Measurements from ENCODE around the gene BAZ1B.
"Not testable (repeated sequence)": the region's sequence is repeated elsewhere in the genome, so short reads cannot be mapped to it uniquely, and the experiment has no call there.

Gene BAZ1B

DNA sequence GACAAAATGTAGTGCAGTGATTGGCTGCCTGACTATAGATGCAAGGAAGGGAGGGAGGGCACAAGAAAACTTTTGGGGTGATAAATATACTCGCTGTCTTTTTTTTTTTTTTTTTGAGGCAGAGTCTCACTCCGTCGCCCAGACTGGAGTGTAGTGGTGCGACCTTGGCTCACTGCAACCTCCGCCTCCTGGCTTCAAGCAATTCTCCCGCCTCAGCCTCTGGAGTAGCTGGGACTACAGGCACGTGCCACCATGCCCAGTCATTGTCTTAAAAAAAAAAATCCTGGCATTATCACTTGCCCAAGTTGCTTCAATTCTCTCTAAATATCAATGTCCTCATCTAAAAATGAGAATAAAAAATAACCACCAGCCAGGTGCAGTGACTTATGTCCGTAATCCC, 96.1 kb downstream of the BAZ1B start:
- DNase-seq (ENCODE audit: low spot score) = no peak

DNA sequence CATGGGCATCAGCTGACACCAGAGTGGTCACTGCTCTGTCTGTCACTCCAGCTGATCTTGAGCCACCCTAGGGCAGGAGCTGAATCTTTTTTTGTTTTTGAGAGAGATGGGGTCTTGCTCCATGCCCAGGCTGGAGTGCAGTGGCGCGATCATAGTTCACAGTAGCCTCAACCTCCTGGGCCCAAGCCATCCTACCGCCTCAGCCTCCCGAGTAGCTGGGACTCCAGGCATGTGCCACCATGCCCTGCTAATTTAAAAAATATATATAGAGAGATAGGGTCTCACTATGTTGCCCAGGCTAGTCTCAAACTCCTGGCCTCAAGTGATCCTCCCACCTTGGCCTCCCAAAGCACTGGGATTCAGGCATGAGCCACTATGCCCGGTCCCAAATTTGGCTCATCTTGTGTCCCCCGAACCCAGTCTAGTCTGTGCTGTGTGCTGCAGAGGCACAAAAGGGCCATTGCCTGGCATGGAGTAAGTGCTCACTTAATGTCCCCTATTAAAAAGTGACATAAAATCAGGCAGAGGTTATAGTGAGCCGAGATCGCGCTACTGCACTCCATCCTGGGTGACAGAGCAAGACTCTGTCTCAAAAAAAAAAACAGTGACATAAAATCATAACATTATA, 96.6 kb downstream of the BAZ1B start:
- DNase-seq (ENCODE audit: low spot score) = no peak

DNA sequence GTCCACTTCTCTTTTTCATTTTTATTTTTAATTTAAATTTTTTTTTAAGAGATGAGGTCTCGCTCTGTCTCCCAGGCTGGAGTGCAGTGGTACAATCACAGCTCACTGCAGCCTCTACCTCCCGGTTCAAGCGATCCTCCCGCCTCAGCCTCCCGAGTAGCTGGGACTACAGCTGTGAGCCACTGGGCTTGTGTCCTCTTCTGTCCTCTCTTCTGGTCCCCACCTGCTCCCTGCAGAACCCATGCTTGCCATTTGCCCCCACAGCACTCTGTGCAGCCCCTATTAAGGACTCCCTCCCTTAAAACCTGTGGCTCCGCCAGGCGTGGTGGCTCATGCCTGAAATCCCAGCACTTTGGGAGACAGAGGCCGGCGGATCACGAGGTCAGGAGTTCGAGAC, 97.6 kb downstream of the BAZ1B start:
- no peak for DNase-seq (ENCODE audit: low spot score)

DNA sequence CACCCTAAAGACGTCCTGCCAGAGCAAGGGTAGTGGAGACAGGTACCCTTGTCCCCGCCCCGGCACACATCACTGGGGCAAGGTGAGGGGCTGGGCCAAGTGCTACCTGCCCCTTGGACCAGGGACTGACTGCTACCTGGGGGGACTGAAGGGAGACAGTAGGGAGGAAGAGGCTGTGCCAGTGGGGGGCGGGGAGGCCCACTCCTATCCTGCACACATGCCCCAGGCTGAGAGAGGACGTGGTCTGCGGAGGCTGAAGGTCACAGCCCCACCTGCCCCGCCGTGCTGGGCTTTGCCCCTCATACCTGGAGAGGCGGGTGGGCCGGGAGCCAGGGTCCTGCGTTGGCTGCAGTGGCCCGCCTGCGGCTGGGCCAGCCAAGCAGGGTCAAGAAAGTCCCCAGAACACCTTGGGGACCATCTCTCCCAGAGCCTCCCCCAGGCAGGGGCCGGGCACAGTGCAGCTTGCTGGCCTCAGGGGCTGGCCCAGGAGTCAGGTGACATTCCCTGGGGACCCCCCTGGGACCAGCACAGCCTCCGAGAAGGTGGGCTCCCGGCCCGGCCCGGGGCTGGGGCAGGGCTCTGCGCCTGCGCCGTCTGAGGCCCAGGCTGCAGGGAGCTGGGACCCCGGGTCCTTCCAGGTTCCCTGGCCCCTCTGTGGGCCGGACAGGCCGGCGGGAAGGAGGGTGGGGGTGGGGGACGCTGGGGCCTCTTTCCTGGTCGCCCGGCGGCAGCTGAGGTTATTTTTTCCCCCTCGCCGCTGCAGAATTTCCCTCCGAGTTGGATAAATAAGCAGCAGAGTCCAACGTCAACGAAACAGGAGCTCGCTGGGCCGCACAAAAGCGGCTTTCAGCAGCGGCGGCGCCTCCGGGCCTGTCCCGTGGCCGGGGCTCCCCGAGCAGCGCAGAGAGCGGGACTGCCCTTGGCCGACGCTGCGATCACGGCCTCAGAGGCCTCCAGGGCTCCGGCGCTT, 98.3 kb downstream of the BAZ1B start:
- DNase-seq (ENCODE audit: low spot score) = peak; percentile 62

DNA sequence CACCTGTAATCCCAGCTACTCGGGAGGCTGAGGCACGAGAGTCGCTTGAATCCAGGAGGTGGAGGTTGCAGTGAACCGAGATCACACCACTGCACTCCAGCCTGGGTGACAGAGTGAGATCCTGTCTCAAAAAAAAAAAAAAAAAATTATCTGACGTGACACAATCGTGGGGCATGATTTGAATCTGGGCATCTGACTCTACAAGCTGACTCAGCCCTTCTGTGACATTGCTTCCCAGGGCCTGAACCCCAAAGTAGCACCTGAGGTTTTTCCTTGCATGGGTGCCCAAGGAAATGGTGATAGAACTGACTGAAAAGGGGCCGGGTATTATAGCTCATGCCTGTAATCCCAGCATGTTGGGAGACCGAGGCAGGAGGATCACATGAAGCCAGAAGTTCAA, 101.5 kb downstream of the BAZ1B start:
- not testable (repeated sequence) for DNase-seq (ENCODE audit: low spot score)

DNA sequence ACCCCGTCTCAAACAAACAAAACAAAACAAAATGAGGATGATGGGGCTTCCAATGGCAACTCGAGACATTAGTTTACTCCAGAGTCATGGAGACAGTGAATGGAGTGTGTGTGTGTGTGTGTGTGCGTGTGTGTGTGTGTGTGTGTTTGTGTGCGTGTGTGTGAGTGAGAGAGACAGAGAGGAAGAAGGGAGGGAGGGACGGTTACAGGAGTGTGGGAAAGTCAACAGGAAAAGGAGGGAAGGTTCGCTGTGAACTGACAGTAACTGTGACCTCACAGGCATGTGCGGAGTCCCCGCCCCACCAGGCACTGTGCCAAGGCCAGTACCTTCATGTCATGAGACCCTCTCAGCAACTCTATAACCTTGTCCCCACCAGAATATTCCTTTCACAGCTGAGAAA, 102.1 kb downstream of the BAZ1B start:
- DNase-seq (ENCODE audit: low spot score) = not testable (repeated sequence)

DNA sequence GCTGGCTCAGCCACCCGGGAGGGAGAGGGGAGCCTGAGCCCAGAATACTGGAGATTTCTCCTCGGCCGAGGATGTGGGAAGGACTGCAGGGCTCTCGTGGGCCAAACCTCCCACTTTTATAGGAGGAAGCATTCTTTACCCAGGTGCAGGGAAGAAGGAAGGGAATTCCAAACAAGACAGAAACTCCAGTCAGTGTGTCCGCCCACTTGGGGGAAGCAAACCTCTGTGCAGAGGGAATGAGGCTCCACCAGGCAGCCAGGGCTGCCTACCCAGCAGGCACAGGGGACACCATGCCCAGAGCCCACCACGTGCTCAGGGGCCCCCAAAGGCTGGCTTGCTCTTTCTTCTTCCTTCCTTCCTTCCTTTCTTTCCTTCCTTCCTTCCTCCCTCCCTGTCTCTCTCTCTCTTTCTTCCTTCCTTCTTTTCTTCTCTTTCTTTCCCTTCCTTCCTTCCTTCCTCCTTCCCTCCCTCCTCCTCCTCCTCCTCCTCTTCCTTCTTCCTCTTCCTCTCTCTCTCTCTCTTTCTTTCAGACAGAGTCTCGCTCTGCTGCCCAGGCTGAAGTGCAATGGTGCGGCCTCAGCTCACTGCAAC, 103.9 kb downstream of the BAZ1B start:
- DNase-seq (ENCODE audit: low spot score) = peak; percentile 7

DNA sequence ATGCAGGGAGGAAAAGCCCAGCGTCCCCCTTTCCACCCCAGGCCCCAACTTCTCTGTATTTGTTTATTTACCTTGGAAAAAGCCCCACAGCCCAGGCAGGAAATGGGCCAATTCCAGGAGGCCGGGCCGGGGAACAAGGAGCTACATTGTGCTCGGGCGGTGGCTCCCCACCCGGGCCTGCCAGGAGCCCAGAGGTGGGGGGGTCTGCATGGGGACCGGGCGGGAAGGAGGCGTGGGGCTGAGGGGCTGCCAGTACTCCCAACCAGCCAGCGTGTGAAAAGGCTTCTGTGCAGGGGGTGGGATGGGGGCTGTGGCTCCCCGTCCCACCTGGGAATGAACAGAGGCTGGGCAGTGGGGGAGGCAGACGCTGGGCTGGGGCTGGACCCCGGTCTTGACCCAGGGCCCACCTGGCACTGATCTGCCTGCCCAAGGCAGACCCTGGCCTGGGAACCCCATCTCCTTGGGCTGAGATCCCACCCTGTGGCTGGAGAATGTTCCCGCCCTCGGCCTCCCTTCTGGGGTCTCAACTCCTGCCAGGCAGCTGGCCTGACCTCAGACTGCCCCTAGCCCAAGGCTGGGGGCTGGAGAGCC, 111.5 kb downstream of the BAZ1B start:
- not testable (repeated sequence) for DNase-seq (ENCODE audit: low spot score)

DNA sequence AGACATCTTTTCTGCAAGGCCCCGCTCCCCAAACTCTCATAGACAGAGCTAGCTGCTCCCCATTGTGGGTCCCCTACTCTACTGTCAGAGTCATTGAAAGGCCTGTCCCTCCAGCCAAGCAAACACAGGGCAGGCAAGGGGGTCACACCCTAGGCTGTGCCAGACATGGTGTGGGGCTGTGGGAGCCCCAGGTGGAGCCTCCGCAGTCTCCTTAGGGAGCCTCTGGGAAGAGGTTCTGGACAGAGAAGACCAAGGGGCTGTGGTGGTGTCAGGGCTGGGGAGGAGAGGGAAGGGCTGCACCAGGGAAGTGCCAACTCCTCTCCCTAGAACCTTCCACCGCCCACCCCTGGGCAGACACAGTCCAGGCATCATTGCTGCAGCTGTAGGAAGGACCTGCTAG, 117.2 kb downstream of the BAZ1B start:
- DNase-seq (ENCODE audit: low spot score) = not testable (repeated sequence)

DNA sequence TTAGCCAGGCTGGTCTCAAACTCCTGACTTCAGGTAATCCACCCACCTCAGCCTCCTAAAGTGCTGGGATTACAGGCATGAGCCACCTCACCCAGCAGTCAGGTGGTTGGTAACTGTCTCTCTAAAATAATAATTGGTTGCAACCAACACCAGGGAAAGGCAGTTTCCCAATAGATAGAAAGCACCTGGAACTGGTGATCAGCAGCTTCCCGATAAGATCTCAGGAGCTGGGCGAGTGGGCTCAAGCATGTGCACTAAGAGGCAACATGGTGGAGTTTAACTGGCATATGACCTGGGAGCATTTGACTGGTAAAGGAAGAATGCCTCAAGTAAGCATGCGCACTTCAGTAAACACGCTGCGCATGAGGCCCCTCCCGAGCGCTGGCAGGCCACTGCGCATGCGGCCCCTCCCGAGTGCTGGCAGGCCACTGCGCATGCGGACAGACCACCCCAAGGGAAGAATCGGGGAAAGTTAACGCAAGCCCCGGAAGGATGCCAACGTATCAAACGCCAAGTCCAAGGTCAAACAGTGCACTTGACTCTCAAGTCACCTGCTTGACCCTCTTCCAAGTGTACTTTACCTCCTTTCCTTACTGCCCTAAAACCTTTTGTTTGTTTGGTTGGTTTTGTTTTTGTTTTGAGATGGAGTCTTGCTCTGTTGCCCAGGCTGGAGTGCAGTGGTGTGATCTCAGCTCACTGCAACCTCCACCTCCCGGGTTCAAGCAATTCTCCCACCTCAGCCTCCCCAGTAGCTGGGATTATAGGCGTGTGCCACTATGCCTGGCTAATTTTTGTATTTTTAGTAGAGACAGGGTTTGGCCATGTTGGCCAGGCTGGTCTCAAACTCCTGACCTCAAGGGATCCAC, 122.7 kb downstream of the BAZ1B start:
- peak; percentile 77 for DNase-seq (ENCODE audit: low spot score)

DNA sequence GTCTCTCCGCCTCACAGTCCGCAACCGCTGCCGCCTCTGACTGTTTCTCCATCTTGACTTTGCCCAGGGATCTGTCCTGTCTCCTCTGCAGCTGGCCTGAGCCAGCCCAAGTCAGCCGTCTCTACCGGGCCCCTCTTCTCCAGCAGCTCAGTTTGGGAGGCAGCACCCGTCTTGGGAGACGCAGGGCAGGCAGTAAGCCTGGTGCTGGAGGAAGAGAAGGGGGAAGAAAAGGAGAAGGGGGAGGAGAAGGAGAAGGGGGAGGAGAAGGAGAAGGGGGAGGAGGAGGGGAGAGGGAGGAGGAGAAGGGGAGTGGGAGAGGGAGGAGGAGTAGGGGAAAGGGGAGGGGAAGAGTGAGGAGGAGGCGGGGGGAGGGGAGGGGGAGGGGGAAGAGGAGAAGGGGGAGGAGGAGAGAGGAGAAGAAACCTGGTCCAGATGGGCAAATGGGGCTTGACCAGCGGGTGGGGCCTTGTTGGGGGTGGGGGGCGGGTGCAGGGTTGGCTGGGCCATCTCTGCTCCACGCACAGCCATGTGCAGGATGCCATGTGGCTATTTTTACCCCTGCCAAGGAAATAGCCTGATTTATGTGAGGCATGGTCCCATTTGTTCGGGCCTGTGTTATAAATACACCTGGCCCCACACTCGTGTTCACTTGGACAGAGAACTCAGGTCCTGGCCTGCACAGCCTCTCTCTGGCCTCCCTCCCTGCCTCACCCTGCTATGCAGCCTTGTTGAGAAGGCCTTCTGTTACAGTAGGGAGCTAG, 124.4 kb downstream of the BAZ1B start:
- no peak for DNase-seq (ENCODE audit: low spot score)

DNA sequence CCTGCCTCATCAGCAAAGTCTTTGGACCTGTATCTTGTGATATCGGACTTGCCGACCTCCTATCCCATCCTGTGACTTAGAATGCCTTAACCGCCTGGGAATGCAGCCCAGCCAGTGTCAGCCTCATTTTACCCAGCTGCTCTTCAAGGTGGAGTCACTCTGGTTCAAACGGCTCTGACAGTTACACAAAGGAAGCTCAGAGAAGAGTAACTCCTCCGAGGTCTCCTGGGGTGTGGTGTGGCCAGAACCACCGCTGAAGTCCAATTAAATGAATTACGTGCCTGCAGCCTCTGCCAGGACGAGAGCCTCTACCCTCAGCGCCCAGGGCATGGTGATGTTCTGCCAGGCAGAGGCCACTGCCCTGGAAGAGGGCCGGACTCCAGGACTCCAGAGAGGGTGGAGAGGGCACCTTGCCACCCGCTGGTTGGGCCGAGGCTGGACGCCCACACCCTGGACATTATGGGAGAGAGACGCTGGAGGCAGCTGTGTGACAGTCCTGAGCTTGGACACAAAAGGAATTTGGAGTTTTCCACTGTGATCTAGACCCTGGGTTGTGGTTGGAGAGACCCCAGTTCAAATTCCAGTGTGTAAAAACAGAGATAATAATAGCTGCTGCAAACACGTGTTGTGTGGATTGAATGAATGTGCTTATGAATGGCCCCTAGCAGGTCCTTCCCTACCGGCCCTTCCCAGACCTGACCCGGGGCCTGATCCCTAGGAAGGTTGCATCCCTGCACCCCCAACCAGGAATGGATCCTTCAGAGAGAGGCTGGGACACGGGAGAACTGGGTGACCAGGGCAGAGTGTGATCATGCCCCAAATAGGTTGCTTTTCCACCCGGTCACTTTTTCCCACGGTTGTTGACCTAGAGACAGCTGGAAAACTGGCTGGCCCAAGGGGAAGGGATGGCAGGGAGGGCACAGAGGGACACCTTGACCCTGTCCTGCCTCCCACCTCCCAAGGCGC, 126.3 kb downstream of the BAZ1B start:
- DNase-seq (ENCODE audit: low spot score) = no peak

DNA sequence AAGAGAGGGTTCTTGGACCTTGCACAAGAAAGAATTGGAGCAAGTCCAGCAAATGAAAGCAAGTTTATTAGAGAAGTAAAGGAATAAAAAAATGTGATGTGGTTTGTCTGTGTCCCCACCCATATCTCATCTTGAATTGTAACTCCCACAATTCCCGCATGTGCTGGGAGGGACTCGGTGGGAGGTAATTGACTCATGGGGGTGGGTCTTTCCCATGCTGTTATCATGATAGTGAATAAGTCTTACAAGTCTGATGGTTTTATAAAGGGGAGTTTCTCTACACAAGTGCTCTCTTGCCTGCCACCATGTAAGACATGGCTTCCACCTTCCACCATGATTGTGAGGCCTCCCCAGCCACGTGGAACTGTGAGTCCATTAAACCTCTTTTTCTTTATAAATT, 127.7 kb downstream of the BAZ1B start:
- DNase-seq (ENCODE audit: low spot score) = no peak

DNA sequence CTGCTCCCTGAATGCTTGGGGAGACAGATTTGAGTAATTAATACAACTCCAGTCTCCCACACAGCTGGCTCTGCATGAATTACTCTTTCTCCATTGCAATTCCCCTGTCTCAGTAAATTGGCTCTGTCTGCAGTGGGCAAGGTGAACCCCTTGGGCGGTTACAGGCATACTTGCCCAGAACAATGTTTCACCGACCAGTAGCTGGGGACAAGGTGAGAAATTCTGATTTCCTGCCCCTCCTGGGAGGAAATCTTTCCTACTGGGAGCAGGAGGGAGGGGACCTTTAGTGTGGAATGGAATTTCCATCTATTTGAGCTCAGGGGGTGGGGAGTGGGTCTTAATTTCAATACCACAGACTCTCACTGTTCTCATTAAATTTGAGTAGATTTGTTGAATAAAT, 130.7 kb downstream of the BAZ1B start:
- no peak for DNase-seq (ENCODE audit: low spot score)

All from AG20443 (cell line).